ENCODE measurements around the gene HOXD9. TPM values are rescaled to one million over a fixed set of nuclear protein-coding genes. Genes with fewer than 3 reads are reported as not detected.

The HOXD9 gene
- total RNA-seq, 1 experiment from 2014 or later = not detected

DNA sequence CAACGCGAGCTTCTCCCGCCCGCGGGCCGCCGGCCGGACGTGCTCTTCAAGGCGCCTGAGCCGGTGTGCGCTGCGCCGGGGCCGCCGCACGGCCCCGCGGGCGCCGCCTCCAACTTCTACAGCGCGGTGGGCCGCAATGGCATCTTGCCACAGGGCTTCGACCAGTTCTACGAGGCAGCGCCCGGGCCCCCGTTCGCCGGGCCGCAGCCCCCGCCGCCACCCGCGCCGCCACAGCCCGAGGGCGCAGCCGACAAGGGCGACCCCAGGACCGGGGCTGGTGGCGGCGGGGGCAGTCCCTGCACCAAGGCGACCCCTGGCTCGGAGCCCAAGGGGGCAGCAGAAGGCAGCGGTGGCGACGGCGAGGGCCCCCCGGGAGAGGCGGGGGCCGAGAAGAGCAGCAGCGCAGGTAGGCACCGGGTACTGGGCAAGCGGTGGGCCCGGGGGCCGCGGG, 14.8 kb upstream of the HOXD9 start:
- Histone ChIP-seq H3K4me3 (ENCODE audit: low read length) (no peak overlapping the region), H3K9me3 (ENCODE audit: low read length) (no peaks in the 10 kb centered on the region), H3K9ac (ENCODE audit: low read length) (no peak overlapping the region), H3K9me2 (replicated peaks; ENCODE audit: low read length) (no peaks in the 10 kb centered on the region), H3K4me1 (ENCODE audit: insufficient read depth, low read length) (peaks cover 10% of the 10 kb centered on the region), H3F3A (ENCODE audit: low read length, unreplicated experiment) (no peaks in the 10 kb centered on the region), H3K4me2 (ENCODE audit: low read length) (no peak overlapping the region), H3K27ac (ENCODE audit: low read length) (no peak overlapping the region), H3K36me3 (ENCODE audit: low read depth, low read length) (no peaks in the 10 kb centered on the region), H2AFZ (ENCODE audit: low read length) (no peak overlapping the region), H4K20me1 (ENCODE audit: low read length) (no peaks in the 10 kb centered on the region), H3K27me3 (ENCODE audit: low read length) (peaks cover 20% of the 10 kb centered on the region), H3K79me2 (ENCODE audit: low read length) (no peaks in the 10 kb centered on the region)
- ATAC-seq (no peak), DNase-seq (no peak)
- CTCF ChIA-PET = no interaction called here
- intact Hi-C loops (cut with micrococcal nuclease) = no loop called here
- BruUV-seq (replicated peaks) = no TSS peak
- POLR2A ChIA-PET (ENCODE audit: unreplicated experiment) = no interaction called here
- TF ChIP-seq, protein P1, sequence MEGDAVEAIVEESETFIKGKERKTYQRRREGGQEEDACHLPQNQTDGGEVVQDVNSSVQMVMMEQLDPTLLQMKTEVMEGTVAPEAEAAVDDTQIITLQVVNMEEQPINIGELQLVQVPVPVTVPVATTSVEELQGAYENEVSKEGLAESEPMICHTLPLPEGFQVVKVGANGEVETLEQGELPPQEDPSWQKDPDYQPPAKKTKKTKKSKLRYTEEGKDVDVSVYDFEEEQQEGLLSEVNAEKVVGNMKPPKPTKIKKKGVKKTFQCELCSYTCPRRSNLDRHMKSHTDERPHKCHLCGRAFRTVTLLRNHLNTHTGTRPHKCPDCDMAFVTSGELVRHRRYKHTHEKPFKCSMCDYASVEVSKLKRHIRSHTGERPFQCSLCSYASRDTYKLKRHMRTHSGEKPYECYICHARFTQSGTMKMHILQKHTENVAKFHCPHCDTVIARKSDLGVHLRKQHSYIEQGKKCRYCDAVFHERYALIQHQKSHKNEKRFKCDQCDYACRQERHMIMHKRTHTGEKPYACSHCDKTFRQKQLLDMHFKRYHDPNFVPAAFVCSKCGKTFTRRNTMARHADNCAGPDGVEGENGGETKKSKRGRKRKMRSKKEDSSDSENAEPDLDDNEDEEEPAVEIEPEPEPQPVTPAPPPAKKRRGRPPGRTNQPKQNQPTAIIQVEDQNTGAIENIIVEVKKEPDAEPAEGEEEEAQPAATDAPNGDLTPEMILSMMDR (conservative IDR thresholded peaks at IDR 0.05; ENCODE audit: low read depth, low read length) = no peak
- no peak for TF ChIP-seq EZH2 (IDR thresholded peaks at IDR 0.05; ENCODE audit: low read length, unreplicated experiment)
- TF ChIP-seq EZH2phosphoT487 (IDR thresholded peaks at IDR 0.05; ENCODE audit: borderline replicate concordance, low read length) = no peak

GRCh38 chr2:176109192-176109901, 13.2 kb upstream of the HOXD9 start:
- ATAC-seq = no peak

More at GRCh38 chr2:176109192-176109901, 13.2 kb upstream of the HOXD9 start:
- Histone ChIP-seq H3K9me2 (replicated peaks; ENCODE audit: low read length) (no peaks in the 10 kb centered on the region), H3K36me3 (ENCODE audit: low read depth, low read length) (no peaks in the 10 kb centered on the region), H2AFZ (ENCODE audit: low read length) (no peak overlapping the region), H3K27ac (ENCODE audit: low read length) (no peak overlapping the region), H3K4me2 (ENCODE audit: low read length) (no peak overlapping the region), H4K20me1 (ENCODE audit: low read length) (no peaks in the 10 kb centered on the region), H3K9ac (ENCODE audit: low read length) (no peak overlapping the region), H3F3A (ENCODE audit: low read length, unreplicated experiment) (no peaks in the 10 kb centered on the region), H3K9me3 (ENCODE audit: low read length) (no peaks in the 10 kb centered on the region), H3K4me1 (ENCODE audit: insufficient read depth, low read length) (peaks cover 8% of the 10 kb centered on the region), H3K4me3 (ENCODE audit: low read length) (no peak overlapping the region), H3K79me2 (ENCODE audit: low read length) (no peaks in the 10 kb centered on the region), H3K27me3 (ENCODE audit: low read length) (peaks cover 34% of the 10 kb centered on the region)
- intact Hi-C loops (cut with micrococcal nuclease) = no loop called here
- CTCF ChIA-PET = no interaction called here
- DNase-seq = no peak
- TF ChIP-seq, protein P1 (conservative IDR thresholded peaks at IDR 0.05; ENCODE audit: low read depth, low read length) = no peak
- no peak for TF ChIP-seq EZH2 (IDR thresholded peaks at IDR 0.05; ENCODE audit: low read length, unreplicated experiment)
- no peak for TF ChIP-seq EZH2phosphoT487 (IDR thresholded peaks at IDR 0.05; ENCODE audit: borderline replicate concordance, low read length)
- POLR2A ChIA-PET (ENCODE audit: unreplicated experiment) = no interaction called here
- BruUV-seq (replicated peaks) = no TSS peak

Measured in PC-3 (cell line).